H9 (cell line): ENCODE data around the gene TNIK. TPM values are rescaled to one million over a fixed set of nuclear protein-coding genes. Genes with fewer than 3 reads are reported as not detected.

Experiments used
- DNase-seq: peaks from one replicate; pipeline ENCODE4 v3.0.0-alpha.2; 2017
- H2AFZ ChIP-seq: one replicate; pipeline ENCODE4 v1.6.1; 2013; ENCODE audit warnings: mild to moderate bottlenecking, low read length, control low read depth, moderate library complexity
- H2AK5ac ChIP-seq: 2 replicates; pipeline ENCODE4 v1.6.1; 2013; ENCODE audit warnings: low read length, control low read depth, mixed read lengths; ENCODE audit not compliant: insufficient read length
- H2BK120ac ChIP-seq: one replicate; pipeline ENCODE4 v1.6.1; 2013; ENCODE audit warnings: low read depth, mild to moderate bottlenecking, low read length, control low read depth, inconsistent platforms; ENCODE audit not compliant: poor library complexity, severe bottlenecking
- H2BK12ac ChIP-seq: 2 replicates; pipeline ENCODE4 v1.6.1; 2013; ENCODE audit warnings: low read length, control low read depth, mixed read lengths, low read depth; ENCODE audit not compliant: insufficient read length
- H2BK15ac ChIP-seq: 2 replicates; pipeline ENCODE4 v1.6.1; 2013; ENCODE audit warnings: low read depth, low read length, control low read depth
- H2BK20ac ChIP-seq: one replicate; pipeline ENCODE4 v1.6.1; 2013; ENCODE audit warnings: low read depth, mild to moderate bottlenecking, low read length, control low read depth, inconsistent platforms; ENCODE audit not compliant: poor library complexity, severe bottlenecking
- H2BK5ac ChIP-seq: 2 replicates; pipeline ENCODE4 v1.6.1; 2013; ENCODE audit warnings: low read length, control low read depth, mixed read lengths; ENCODE audit not compliant: insufficient read length
- H3K14ac ChIP-seq: 2 replicates; pipeline ENCODE4 v1.6.1; 2013; ENCODE audit warnings: low read length, control low read depth; ENCODE audit not compliant: insufficient read depth
- H3K18ac ChIP-seq: 2 replicates; pipeline ENCODE4 v1.6.1; 2013; ENCODE audit warnings: low read depth, mild to moderate bottlenecking, mixed read lengths, low read length, control low read depth; ENCODE audit not compliant: insufficient read length
- H3K23ac ChIP-seq: 2 replicates; pipeline ENCODE4 v1.6.1; 2013; ENCODE audit warnings: low read length, control low read depth, mixed read lengths, low read depth; ENCODE audit not compliant: insufficient read length
- H3K23me2 ChIP-seq: 2 replicates; pipeline ENCODE4 v1.6.1; 2013; ENCODE audit warnings: low read depth, mild to moderate bottlenecking, mixed read lengths, low read length, control low read depth; ENCODE audit not compliant: insufficient read length, poor library complexity, severe bottlenecking
- H3K27ac ChIP-seq: 2 replicates; pipeline ENCODE4 v1.5.1; 2013; ENCODE audit warnings: low read length, control low read depth, mixed read lengths, low read depth; ENCODE audit not compliant: insufficient read length
- H3K27me3 ChIP-seq: 2 replicates; pipeline ENCODE4 v1.6.1; 2013; ENCODE audit warnings: low read length, control low read depth, inconsistent platforms; ENCODE audit not compliant: insufficient read depth
- H3K4ac ChIP-seq: 2 replicates; pipeline ENCODE4 v1.6.1; 2013; ENCODE audit warnings: low read depth, mild to moderate bottlenecking, control low read depth, inconsistent platforms, low read length, moderate library complexity
- H3K4me1 ChIP-seq: 2 replicates; pipeline ENCODE4 v1.6.1; 2013; ENCODE audit warnings: low read length, control low read depth, inconsistent platforms; ENCODE audit not compliant: insufficient read depth
- H3K4me2 ChIP-seq: 2 replicates; pipeline ENCODE4 v1.6.1; 2013; ENCODE audit warnings: low read length, control low read depth, mixed read lengths; ENCODE audit not compliant: insufficient read length, insufficient read depth
- H3K56ac ChIP-seq: 2 replicates; pipeline ENCODE4 v1.6.1; 2013; ENCODE audit warnings: low read depth, mild to moderate bottlenecking, mixed read lengths, low read length, control low read depth; ENCODE audit not compliant: insufficient read length
- H3K79me1 ChIP-seq: 2 replicates; pipeline ENCODE4 v1.6.1; 2013; ENCODE audit warnings: low read depth, mild to moderate bottlenecking, moderate library complexity, low read length, control low read depth, inconsistent platforms; ENCODE audit not compliant: insufficient read depth, poor library complexity, severe bottlenecking
- H3K79me2 ChIP-seq: 2 replicates; pipeline ENCODE4 v1.6.1; 2013; ENCODE audit warnings: low read length, control low read depth, inconsistent platforms; ENCODE audit not compliant: insufficient read depth
- H3K9ac ChIP-seq: 2 replicates; pipeline ENCODE4 v1.6.1; 2013; ENCODE audit warnings: low read length, control low read depth, mixed read lengths; ENCODE audit not compliant: insufficient read length; ENCODE audit errors: extremely low read depth
- H3K9me3 ChIP-seq: one replicate; pipeline ENCODE4 v1.6.1; 2013; ENCODE audit warnings: low read depth, low read length, inconsistent platforms; ENCODE audit not compliant: control insufficient read depth
- H3T11ph ChIP-seq: one replicate; pipeline ENCODE4 v1.6.1; 2013; ENCODE audit warnings: mild to moderate bottlenecking, low read length, control low read depth, inconsistent platforms
- H4K20me1 ChIP-seq: one replicate; pipeline ENCODE4 v1.6.1; 2013; ENCODE audit not compliant: control insufficient read depth, insufficient read length, insufficient read depth
- H4K5ac ChIP-seq: 2 replicates; pipeline ENCODE4 v1.6.1; 2013; ENCODE audit warnings: low read depth, mild to moderate bottlenecking, mixed read lengths, low read length, control low read depth; ENCODE audit not compliant: insufficient read length
- H4K8ac ChIP-seq: replicated peaks from 2 replicates; pipeline ENCODE4 v1.6.1; 2013; ENCODE audit warnings: low read length, control low read depth, mixed read lengths, low read depth; ENCODE audit not compliant: insufficient read length
- H4K91ac ChIP-seq: 2 replicates; pipeline ENCODE4 v1.6.1; 2013; ENCODE audit warnings: low read depth, mild to moderate bottlenecking, moderate library complexity, mixed read lengths, low read length, control low read depth; ENCODE audit not compliant: insufficient read length
- H3K27ac Mint-ChIP-seq, 3 experiments: 2 replicates in 2 of 3; 3 replicates in 1 of 3; pipeline ENCODE4 v1.8.0; 2020 to 2021; ENCODE audit warnings: mixed read lengths in 3 of 3, mild to moderate bottlenecking in 1 of 3, moderate library complexity in 1 of 3
- H3K27me3 Mint-ChIP-seq: 2 replicates; pipeline ENCODE4 v1.8.0; 2021; ENCODE audit warnings: low read depth, mild to moderate bottlenecking, moderate library complexity, mixed read lengths
- H3K36me3 Mint-ChIP-seq, 3 experiments: 2 replicates in 2 of 3; 3 replicates in 1 of 3; pipeline ENCODE4 v1.8.0; 2020 to 2021; ENCODE audit warnings: low read depth in 3 of 3, mixed read lengths in 3 of 3; ENCODE audit not compliant: insufficient read depth in 1 of 3
- H3K4me1 Mint-ChIP-seq, 2 experiments: 2 replicates each; pipeline ENCODE4 v1.8.0; 2020; ENCODE audit warnings: mixed read lengths in 2 of 2
- H3K4me3 Mint-ChIP-seq, 2 experiments: 2 replicates in 1 of 2; 3 replicates in 1 of 2; pipeline ENCODE4 v1.8.0; 2020 to 2021; ENCODE audit warnings: mild to moderate bottlenecking in 2 of 2, mixed read lengths in 2 of 2, moderate library complexity in 1 of 2
- H3K9me3 Mint-ChIP-seq, 2 experiments: 2 replicates in 1 of 2; 3 replicates in 1 of 2; pipeline ENCODE4 v1.8.0; 2020; ENCODE audit warnings: mild to moderate bottlenecking in 2 of 2, mixed read lengths in 2 of 2, moderate library complexity in 1 of 2
- WGBS: extraction: QIAGEN DNeasy Blood & Tissue Kit; methylation state at CpG from one replicate; pipeline ENCODE4 v1.1.7; 2013; ENCODE audit warnings: missing lambda C conversion rate, low lambda C conversion rate, mixed read lengths; ENCODE audit not compliant: insufficient read length; ENCODE audit errors: extremely low coverage; 5-methylcytosine and 5-hydroxymethylcytosine counted together
- total RNA-seq: library from RNA; stranded (reverse); gene quantifications from 2 replicates; pipeline ENCODE4 v1.2.1, GENCODE V29; 2021
- TF ChIP-seq, protein P1 (sequence below): fragments of 200-600 bp; sonication (generic); conservative IDR thresholded peaks from 3 replicates; pipeline ENCODE4 v1.8.0; 2021; ENCODE audit warnings: antibody characterized with exemption, mild to moderate bottlenecking

The TNIK gene
- total RNA-seq, 1 experiment from 2014 or later: 15.9 TPM

DNA sequence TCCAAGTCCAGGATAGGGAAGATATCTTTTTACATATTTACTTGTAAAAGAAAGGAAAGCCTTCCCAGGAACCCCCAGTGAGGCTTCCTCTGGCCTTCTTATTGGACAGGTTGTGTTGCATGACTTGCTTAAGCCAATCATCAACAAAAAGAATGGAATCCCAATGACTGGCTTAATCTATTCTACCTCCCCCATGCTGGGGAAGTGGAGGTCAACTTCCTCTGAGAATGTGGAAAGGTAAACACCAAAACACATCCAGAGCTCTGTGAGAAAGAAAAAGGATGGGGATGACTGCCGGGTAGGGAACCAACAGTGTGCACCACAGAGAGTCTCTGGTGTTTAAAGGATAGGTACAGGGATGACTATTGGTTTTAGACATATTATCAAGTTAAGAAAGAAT lies 25.1 kb downstream of the TNIK start:
- Histone ChIP-seq H3K27ac (no peak overlapping the region), H4K8ac (no peak overlapping the region), H3K79me2 (peaks cover 8% of the 10 kb centered on the region; the same call in 1 of the 2 replicates), H3K56ac (no peak overlapping the region), H3T11ph (no peak overlapping the region), H3K27me3 (no peaks in the 10 kb centered on the region), H3K23me2 (no peaks in the 10 kb centered on the region), H2BK20ac (no peak overlapping the region), H2AK5ac (no peak overlapping the region), H3K23ac (no peak overlapping the region), H2BK120ac (no peak overlapping the region), H4K5ac (no peak overlapping the region), H3K9me3 (no peaks in the 10 kb centered on the region), H3K9ac (no peak overlapping the region), H3K4me1 (peaks cover 9% of the 10 kb centered on the region; the same call in 1 of the 2 replicates), H3K14ac (no peak overlapping the region), H4K91ac (no peak overlapping the region), H3K79me1 (no peaks in the 10 kb centered on the region), H2BK5ac (no peak overlapping the region), H2BK12ac (no peak overlapping the region), H3K18ac (no peak overlapping the region), H2BK15ac (no peak overlapping the region), H3K4ac (no peak overlapping the region), H3K4me2 (no peak overlapping the region), H4K20me1 (no peaks in the 10 kb centered on the region), H2AFZ (no peak overlapping the region)
- Mint-ChIP-seq H3K9me3 (peaks cover 4 to 5% of the 10 kb centered on the region in 2 experiments; a peak in 2 of 5 replicates), H3K27ac (no peak overlapping the region), H3K27me3 (no peaks in the 10 kb centered on the region), H3K4me1 (peaks cover 34 to 36% of the 10 kb centered on the region in 2 experiments), H3K4me3 (no peak overlapping the region), H3K36me3 (peaks cover 0 to 5% (median 2%) of the 10 kb centered on the region in 3 experiments; a peak in 2 of 7 replicates)
- WGBS: no CpG with 5 or more reads among the region's 1 CpG
- DNase-seq: no peak
- TF ChIP-seq, protein P1, sequence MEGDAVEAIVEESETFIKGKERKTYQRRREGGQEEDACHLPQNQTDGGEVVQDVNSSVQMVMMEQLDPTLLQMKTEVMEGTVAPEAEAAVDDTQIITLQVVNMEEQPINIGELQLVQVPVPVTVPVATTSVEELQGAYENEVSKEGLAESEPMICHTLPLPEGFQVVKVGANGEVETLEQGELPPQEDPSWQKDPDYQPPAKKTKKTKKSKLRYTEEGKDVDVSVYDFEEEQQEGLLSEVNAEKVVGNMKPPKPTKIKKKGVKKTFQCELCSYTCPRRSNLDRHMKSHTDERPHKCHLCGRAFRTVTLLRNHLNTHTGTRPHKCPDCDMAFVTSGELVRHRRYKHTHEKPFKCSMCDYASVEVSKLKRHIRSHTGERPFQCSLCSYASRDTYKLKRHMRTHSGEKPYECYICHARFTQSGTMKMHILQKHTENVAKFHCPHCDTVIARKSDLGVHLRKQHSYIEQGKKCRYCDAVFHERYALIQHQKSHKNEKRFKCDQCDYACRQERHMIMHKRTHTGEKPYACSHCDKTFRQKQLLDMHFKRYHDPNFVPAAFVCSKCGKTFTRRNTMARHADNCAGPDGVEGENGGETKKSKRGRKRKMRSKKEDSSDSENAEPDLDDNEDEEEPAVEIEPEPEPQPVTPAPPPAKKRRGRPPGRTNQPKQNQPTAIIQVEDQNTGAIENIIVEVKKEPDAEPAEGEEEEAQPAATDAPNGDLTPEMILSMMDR: no peak
